Smooth muscle cell of the brain vasculature (primary cell): ENCODE data around the gene FADS1.

ENCODE experiments used
- DNase-seq: peaks from one replicate; pipeline ENCODE4 v3.0.0-alpha.2; 2012; ENCODE audit warnings: low read depth, low spot score

FADS1 gene

DNA sequence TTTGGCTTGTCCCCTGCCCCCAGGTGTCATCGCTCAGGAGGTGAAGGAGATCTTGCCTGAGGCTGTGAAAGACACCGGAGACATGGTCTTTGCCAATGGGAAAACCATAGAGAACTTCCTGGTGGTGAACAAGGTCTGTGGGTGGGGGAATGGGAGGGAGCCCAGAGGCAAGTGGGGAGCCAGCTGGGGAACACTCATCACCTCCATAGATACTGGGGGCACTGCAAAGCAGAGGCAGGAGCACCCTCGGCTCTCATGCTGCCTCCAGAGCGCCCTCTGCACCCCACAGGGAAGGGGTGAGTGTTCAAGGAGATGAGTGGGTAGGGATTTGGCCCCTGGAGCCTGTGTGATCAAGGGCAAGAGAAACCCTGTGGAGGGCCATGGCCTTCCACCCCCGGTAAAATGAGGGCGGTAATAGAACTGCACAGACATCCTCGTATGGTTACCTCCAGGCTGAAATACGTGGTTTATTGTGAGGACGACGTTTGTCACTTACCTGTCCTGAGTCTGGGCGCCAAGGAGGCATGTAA lies 38.4 kb downstream of the FADS1 start:
- no peak for DNase-seq

DNA sequence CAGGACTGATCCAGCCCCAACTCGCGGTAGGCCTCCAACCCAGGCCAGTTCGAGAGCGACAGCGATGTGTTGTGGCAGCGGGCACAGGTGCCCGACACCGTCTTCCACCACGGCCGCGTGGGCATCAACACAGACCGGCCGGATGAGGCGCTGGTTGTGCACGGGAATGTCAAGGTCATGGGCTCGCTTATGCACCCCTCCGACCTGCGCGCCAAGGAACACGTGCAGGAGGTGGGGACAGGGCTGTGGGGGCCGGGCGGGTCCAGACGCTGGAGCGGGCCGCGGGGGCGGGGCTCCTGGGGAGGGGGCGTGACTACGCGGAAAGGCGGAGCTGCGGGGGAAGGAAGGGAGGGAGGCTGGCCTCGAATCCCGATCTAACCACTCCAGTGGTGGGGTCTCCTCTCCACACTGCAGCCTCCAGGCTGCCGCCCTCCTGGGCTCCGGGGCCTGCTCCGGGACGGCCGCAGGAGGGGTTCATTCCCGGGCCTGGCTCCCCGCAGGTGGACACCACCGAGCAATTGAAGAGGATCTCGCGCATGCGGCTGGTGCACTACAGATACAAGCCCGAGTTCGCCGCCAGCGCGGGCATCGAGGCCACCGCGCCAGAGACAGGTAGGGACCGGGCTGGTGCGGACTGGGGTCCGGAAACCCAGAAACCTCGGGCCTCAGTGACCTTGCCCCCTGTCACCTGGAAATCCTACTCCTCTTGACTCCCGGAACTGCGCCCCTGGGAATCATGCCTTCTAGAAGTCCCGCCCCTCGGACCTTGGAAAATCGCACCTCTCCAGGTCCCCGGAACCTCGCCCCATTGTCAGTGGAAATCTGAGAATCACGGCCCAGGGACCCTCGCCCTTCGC lies 39.3 kb downstream of the FADS1 start:
- DNase-seq = no peak

DNA sequence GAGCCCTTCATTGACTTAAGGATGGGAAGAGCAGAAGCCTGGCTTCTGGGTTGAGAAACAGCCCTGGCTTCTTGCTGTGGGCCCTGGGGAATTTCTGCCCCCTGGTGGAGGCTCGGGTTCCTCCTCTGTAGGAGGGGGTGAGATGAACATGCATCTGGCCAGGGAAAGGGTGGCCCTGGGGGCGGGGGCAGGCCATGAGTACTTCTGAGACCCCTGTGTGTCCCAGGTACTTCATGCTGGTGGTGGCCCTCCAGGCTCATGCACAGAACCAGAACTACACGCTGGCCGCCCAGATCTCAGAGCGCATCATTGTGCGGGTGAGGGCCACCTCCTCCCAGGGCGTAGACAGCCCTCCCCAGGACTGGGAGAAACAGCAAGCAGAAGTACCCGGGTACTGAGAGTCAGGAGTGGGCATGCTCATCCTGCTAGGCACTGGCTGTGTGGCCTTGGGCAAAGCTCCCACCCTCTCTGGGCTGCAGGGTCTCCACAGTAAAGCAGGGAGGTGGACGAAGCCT lies 40.2 kb downstream of the FADS1 start:
- no peak for DNase-seq

DNA sequence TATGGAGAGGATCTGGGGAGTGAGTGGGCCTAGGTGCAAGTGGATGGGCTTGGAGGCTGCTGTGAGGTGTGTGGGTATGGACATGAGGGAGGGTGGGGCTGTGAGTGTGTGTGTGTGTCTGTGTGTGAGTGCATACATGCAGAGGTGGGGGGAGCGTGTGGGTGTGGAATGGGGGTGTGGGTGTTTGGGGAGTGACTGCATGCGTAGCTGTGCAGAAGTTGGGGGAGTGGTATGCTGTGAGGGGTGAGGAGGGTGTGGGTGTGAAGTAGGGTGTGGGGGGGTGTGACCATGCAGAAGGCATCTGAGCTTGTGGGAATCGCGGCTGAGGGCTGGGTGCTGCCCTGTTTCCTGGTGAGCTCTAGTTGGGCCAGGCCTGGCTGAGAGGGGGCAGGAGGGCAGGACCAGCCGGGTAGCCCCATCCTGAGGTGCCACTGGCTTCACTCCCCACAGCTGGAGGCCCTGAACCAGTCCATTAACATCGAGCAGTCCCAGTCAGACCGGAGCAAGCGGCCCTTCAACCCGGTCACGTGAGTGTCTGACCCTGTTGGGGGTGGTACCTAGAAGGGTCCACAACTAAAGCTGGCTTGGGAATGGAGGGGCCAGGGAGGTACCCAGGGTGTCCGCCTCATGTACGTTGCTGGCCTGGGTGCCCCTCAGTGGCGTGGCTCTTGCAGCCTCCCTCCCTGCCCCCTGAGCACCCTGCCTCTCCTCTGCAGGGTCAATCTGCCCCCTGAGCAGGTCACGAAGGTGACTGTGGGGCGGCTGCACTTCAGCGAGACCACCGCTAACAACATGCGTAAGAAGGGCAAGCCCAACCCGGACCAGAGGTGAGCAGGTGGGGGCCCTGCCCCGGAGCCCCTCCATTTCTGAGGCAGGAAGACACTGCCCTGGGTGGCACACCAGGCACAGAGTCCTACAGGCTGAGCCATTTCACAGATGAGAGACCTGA lies 40.9 kb downstream of the FADS1 start:
- DNase-seq = no peak

DNA sequence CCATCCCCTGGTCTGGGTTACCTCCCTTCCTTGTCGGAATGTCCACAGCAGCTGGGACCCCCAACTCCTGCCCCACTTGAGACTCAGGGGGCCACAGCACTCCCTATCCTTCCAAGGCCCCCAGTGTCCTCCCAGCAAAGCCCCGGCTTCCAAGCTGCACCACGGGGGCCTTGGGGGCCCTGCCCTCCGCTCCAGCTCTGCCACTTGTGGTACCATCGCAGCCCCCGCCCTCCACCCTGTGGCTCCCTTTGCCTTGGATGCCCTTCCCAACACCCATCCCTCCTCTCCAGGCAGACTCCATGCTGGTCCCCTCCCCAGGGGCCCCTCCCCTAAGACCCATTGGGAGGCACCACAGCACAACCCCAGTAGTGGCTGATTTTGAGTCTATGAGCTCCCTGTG lies 41.7 kb downstream of the FADS1 start:
- no peak for DNase-seq

DNA sequence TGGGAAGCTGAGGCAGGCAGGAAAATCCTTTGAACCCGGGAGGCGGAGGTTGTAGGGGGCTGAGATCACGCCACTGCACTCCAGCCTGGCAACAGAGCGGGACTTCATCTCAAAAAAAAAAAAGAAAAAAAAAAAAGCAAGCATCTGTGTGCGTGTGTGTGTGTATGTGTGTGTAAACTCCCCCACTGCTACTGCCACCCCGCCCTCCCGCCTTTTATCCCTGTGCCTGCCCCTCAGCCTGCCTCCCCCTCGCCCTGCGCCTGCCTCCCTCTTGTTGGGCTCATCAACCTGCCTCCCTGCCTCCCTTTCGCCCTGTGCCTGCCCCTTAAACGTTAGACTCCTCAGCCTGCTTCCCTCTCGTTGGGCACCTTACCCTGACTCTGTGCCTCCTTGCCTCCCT lies 42.4 kb downstream of the FADS1 start:
- DNase-seq = no peak

DNA sequence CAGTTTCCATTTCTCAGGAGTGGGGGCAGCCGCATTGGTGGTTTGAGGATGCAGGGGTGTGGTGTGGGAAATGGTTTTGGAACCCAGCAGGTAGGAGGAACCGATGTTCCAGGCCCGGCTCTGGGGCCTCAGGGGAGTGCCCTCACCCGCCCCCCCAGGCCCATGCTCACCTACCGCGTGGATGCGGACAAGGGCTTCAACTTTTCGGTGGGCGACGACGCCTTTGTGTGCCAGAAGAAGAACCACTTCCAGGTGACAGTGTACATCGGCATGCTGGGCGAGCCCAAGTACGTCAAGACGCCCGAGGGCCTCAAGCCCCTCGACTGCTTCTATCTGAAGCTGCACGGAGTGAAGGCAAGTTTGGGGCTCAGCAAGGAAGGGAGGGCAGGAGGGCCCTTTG lies 43.0 kb downstream of the FADS1 start:
- DNase-seq = no peak

DNA sequence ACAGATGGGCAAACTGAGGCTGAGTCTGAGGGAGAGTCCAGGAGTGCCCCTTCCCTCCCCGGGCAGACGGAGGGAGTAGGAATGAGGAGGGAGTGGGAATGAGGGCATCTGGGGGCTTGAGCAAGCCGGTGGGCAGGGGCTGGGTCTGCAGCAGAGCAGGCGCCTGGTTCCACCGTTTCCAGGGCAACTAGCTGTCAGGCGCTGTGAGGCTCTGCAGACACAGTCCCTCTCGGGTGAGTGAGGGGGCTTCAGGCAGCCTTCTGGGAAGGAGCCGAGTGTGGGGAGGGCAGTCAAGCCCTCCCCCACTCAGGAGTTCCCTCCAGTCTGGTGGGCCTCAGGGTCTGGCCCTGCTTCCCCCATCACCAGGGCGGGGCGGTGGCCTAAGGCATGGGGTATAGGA lies 43.4 kb downstream of the FADS1 start:
- DNase-seq = no peak

DNA sequence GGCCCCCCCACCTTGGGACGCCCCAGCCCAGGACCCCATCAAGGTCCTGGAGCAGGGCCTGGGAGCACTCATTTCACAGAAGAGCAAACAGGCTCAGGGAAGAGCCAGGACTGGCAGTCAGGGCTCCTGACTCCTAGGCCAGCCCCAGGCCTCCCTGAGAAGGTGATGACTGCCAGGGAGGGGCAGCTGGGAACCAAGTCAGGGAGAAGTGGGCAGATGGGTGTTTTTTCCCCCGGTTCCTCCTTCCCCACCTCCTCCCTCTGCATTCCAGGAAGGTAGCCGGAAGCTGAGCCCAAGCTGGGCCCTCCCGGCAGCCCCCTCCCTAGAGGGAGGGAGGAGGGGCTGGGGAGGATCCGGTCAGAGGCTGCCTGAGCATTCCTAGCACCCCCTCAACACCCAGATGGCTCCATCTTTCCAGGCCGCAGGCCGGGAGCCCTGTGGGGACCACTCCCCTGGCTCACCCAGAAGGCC lies 44.8 kb downstream of the FADS1 start:
- no peak for DNase-seq

DNA sequence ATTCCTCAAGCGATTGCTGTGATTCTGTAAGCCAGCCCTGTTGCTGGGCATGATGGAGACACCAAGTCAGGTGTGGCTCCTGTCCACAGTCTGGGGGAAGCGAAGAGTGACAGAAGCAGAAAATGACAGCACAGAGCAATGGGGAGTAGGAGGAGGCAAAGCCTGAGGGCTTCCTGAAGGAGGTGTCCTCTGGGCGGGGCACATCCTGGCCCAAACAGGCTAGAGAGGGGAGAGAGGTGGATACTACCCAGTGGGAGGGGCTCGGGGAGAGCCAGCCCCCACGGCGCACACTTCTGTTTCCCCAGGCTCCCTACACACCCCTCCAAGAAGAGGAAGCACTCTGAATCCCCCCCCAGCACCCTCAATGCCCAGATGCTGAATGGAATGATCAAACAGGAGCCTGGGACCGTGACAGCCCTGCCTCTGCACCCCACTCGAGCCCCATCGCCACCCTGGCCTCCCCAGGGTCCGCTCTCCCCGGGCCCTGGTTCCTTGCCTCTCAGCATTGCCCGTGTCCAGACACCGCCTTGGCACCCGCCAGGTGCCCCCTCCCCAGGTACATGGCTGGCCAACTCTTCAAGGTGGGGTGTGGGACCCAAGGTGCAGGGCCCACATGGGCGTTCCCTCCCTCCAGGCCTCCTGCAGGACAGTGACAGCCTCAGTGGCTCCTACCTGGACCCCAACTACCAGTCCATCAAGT lies 45.5 kb downstream of the FADS1 start:
- DNase-seq = no peak

DNA sequence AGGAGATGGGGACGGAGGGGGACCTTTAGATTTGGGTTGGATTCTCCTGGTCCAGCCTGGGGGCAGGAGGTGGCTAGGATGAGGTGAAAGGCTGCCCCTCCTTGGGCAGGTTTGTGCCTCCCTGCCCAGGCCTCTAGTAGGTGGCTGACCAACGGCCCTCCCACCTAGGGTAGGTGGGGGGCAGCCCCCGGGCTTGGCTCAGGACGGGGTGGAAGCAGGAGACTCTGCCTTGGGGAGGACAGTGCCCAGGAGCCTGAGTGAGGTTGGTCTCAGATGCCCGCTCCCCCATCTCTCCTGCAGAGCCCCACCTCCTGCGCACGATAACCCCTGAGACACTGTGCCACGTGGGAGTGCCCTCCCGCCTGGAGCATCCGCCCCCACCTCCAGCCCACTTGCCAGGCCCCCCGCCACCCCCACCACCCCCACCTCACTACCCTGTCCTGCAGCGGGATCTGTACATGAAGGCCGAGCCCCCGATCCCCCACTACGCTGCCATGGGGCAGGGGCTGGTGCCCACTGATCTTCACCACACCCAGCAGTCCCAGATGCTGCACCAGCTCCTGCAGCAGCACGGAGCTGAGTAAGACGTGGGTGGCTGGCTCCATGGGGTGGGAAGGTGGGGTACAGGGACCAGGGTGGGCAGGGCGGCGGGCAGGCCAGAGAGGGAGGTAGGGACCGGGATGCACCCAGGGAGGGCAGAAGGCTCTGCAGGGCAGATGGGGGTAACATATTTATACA lies 46.7 kb downstream of the FADS1 start:
- DNase-seq = no peak

DNA sequence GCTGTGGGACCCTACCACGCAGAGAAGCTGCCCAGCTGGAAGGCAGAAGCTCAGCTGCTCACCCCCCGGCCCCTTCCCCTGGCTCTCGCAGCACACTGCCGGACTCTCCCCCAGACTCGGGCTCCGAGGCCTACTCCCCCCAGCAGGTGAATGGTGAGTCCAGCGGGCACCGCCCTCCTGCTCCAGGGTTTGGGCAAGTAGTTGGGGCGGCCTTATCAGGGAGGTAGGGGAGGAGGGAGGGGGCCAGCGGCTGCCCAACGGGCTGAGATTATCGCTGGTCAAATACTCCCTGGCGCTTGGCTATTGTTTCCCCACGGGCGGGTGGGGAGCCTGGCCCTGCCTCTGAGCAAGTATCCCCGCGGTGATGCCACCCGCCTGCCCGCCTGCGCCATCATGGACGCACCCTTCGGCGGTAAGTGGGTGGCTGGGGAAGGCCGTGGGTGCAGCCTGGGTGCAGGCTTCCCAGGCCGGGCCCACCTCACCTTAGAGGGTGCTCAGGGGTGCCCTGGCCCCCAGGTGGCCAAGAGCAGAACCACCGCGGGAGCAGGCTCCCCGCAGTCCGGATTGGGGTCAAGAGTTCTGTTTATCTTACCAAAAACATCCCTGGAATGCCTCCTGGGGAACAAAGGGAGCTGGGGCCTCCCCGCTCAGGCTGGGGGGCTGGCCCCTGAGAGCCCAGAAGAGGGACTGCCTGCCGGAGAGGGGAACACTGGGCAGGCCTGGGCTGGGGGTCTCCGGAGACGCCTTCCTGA lies 47.5 kb downstream of the FADS1 start:
- DNase-seq = no peak

DNA sequence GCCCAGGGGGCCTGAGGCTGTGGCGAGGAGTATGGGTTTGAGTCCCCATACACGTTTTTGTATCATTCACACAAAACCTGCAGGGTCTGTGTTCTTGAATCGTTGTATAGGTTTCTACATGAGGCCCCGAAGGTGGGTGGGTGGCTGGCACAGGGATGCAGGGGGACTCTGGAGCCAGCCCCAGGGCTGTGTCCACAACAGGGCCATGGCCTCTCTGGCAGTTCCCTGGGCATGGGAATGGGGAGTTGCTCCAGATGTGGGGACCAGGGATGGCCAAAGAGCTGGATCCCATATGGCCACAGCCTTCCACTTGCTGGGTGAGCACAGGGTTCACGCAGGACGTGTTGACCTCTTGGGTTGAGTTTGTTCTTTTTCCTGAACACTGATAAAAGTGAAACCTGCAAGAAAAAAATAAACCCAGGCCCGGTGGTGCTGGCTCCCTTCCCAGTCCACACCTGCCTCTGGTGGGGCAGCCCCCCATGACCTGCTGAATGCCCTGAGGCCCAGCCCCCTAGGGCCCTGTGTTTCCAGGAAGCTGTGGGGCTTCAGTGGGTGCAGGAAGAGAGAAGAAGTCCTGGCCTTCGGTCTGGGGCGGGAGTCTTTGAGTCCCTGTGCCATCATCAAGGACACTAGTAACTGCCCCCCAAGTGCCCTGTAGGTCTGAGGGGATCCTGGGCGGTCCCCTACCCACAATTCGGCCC lies 48.3 kb downstream of the FADS1 start:
- no peak for DNase-seq

DNA sequence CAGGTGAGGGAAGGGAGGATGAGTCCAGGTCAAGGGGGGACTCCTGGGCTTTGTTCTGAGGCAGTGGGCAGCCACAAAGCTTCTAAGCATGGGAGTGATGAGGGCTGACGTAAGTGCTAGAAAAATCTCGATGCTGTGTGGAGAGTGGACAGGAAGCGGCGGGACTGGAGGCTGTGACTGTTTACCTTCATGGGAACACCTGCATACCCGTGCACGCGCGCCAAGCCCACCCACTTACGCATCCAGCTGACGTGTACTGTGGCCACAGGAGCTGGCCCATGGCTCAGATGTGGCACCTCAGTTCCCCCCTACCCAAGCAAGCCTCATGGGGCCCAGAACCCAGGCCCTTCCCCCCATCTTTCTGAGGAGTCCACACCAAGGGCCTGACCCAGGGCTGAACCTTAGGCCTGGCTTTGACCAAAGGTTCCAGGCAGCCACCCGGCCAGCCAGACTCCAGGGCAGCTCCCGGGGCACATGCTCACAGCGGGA lies 50.4 kb downstream of the FADS1 start:
- DNase-seq = no peak

DNA sequence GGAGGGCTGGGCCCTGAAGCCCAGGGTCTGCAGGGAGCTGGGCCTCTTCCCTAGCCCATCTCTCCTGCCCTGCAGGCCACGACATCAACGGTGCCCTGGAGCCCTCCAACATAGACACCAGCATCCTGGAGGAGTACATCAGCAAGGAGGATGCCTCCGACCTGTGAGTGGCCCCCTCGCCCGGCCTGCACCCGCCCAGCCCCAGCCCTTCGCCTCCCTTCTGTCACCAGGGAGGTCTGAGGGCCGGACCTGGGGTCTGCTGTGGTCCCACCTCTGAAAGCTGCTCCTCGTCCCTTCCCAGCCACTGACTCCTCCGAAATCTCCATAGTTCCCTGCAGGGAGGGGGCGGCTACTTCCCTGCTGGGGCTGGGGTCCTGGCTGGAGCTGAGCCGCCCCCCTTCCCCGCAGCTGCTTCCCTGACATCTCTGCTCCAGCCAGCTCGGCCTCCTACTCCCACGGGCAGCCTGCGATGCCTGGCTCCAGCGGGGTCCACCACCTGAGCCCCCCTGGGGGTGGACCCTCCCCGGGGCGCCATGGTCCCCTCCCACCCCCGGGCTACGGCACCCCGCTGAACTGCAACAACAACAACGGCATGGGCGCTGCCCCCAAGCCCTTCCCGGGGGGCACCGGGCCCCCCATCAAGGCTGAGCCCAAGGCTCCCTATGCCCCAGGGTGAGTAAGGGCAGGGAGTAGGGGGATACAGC lies 51.1 kb downstream of the FADS1 start:
- DNase-seq = no peak

DNA sequence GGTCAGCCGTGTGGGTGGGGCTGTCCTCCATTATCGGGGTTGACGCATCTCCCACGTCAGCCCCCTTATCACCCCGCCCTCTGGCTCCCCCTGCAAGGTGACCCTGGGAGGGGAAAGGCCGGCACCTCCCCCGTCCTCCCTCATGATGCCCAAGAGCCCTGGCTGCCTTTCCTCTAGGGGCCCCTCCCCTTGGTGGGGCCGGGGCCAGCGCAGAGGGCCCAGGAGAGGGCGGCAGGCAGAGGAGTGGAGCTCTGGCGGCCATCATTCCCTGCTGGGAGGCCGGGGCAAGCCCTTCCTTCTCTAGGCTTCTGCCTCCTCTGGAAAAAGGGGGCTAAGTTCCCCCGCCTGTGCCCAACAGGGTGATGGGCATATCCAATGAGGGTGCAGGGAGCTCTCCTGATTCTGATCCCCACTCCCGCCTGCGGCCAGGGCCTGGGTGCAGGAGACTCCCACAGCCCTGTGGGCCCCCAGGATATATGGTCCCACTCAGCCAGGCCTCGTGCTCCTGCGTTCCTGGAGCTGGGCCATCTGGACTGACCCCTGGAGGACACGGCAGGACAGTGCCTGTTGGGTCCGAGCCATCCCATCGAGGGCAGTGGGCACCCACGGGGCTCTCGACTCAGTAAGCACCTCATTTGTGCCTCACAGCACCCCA lies 52.1 kb downstream of the FADS1 start:
- no peak for DNase-seq

DNA sequence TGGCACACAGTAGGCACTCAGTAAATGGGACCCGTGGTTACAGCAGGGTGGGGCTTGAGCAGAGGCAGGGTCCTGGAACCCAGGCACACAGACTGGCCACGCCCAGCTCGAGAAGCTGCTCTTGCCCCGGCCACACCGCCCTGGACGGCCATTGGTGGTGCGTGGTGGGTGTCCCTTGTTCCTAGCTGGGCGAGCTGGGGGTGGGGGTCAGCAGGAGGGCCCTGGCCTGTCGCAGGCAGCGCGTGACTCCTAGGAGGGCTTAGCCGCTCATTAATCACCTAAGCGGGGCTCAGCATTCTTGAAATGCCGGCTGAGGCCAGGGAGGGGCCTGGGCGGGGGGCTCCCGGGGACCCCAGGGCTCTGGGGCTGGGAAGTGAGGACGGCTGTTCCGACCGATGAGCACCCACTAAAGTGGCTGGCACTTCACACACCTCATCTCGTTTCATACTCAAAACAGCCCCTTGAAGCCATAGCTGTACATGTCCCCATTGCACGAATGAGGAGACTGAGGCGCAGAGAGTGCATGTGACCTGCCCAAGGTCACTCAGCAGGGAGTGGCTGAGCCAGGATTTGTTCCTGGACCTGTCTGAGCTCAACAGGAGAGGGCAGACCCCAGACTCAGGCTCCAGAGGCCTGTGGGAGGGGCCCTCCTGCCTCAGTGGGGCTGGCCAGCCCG lies 52.7 kb downstream of the FADS1 start:
- no peak for DNase-seq

DNA sequence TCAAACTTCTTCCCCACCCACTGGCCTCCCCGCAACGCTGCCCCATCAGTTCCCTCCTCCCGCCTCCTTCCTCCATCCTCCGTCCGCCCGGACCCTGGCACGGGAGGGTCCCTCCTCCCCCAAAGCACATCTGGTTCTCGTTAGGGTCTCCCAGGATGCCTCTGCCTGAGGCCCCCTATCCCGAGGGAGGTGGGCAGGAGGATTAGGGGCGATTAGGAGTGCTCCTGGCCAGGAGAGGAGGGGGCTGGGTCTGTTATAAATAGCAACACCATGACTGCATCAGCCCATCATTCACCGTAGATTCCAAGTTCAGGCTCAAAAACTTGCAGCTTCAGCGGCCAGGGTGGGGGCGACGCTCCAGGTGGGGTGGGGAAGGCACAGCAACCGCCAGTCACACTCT lies 54.0 kb downstream of the FADS1 start:
- no peak for DNase-seq
